M059J (cell line): ENCODE data around the gene BOK. TPM values are rescaled to one million over a fixed set of nuclear protein-coding genes. Genes with fewer than 3 reads are reported as not detected.
A peak's percentile ranks its signal among the peaks of the same experiment; 100 is the strongest.

Experiments used
- DNase-seq: peaks from one replicate; pipeline ENCODE4 v3.0.0-alpha.2; 2012; ENCODE audit warnings: low read depth
- total RNA-seq: library from RNA; depleted of rRNA; stranded (reverse); fragments of >200 nt; shearing (Covaris generic); gene quantifications from 2 replicates; pipeline ENCODE4 v1.2.3, GENCODE V29; 2014

The BOK gene
- total RNA-seq, 1 experiment from 2014 or later, result 11.7 TPM

DNA sequence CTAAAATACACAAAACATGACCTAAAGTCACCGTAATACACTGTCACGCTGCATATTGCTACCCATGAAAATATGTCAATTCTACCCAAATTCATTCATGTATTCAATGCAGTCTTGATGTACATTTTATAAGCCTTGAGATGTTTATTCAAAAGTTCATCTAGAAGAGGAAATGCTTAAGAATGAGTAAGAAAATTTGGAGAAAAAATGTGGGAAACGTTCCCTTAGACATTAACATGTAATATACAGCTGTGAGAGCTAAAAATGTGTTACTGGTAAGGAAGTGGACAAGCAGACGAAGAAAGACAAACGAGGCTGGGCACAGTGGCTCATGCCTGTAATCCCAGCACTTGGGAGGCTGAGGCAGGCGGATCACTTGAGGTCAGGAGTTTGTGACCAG lies 41.1 kb downstream of the BOK start:
- DNase-seq, result no peak

DNA sequence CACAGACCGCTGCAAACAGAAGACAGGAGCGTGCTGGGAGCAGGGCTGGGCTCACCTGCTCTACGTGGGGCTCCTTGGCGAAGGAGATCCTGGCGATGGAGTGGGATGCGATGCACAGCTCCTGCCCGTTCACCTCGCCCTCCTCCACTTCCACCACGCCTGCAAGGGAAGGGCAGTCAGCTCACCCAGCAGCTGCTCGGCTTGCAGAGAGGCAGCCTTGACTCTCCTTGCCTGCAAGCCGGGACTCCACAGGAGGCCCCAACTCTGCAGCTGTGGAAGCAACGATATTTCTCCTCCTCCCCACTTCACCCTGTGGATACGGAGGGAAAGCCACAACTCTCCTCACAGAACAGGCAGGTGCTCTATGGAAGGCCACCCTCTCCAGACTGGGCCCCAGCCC lies 43.3 kb downstream of the BOK start:
- no peak for DNase-seq

DNA sequence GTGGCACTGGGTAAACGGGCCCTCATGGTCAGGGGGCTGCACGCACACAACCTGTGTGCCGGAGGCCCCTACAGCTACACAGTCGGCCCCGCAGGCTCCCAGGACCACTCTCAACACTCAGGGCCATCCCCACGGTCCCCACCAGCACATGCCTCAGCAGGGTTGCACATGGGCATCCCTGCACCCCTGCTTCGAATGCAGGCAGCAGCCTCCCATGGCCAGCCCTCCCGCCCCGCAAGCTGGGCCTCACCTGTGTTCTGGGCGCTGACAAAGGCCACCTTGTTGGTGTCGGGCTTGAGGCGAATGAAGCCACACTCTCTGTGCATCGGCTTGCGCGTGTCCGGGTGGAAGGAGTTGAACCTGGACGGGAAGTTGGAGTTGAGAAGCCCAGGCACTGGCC lies 44.2 kb downstream of the BOK start:
- no peak for DNase-seq

DNA sequence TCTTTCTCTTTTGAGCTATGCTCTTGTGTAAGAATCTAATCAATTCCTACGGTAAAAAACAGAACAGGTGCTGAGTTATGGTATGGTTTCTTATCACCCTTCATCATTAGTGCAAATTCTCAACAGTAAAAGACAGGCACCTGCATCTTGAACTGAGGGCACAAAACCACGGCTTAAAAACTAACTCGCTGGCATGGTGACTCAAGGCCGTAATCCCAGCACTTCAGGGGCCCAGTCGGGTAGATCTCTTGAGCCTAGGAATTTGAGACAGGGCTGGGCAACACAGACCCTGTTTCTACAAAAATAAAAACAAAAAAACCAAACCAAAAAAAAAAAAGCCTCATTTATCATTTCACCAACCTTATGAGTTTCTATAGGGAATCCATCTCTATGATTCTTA lies 45.1 kb downstream of the BOK start:
- DNase-seq, result no peak

DNA sequence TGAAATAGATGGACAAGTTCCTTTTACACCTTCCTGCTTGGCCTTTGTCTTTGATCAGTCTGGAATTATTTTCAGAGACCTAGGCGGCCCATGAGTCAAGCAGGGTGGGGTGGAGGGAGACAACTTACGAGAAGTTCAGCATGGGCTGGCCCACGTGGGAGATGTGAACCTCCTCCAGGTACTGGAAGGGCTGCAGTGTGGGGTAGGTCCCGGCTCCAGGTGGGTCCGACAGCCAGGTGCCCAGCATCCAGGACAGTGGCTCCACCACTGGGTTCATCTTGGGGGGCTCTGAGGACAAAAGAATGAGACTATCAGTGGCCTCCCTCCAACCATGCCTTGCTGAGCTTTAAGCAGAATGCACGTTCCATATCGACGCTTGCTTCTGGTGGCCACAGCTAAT lies 47.6 kb downstream of the BOK start:
- DNase-seq, result no peak

DNA sequence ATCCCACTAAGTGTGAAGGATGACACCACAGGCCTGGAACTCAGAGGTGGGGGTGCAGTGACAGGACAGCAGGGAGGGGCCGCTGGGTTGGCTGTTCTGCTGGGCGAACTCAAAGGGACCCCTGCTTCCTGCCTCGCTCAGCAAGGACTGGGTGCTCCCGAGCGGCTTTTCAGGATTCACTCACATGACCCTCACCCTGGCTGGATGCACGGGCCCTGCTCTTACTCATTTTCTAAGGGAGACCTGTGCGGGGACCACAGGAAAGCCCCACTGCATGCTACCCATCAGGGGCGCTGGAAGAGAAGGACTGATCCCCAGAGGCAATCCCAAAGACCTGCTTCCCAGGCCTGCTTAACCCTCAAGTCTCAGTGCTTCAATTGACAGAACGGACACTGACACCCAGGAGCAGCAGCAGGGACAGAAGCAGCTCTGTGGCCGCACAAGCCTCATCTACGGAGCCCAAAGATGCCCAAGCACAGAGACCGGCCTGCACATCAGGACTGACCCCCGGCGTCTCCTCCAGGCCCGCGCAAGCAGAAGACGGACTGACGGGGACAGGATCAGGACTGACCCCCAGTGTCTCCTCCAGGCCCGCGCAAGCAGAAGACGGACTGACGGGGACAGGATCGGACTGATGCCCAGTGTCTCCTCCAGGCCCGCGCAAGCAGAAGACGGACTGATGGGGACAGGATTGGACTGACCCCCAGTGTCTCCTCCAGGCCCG lies 48.8 kb downstream of the BOK start:
- DNase-seq, result no peak

DNA sequence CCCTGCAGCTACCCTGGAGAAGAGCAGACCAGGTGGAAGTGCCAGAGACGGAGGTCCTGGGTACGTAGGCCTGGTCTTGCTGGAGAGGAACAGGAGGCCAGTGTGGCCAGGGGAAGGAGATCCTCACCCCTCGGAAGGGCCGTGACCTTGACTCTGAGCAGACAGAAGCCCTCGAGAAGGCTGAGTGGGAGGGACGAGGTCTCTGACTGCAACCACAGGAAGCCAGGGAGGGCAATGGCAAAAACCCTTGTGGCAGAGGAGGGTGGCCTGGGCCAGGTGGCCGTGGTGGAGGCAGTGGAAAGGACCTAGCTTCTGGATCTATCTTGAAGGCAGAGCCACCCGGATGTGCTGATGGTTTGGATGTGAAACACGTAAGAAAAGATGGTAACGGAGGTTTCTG lies 50.3 kb downstream of the BOK start:
- DNase-seq, result no peak

DNA sequence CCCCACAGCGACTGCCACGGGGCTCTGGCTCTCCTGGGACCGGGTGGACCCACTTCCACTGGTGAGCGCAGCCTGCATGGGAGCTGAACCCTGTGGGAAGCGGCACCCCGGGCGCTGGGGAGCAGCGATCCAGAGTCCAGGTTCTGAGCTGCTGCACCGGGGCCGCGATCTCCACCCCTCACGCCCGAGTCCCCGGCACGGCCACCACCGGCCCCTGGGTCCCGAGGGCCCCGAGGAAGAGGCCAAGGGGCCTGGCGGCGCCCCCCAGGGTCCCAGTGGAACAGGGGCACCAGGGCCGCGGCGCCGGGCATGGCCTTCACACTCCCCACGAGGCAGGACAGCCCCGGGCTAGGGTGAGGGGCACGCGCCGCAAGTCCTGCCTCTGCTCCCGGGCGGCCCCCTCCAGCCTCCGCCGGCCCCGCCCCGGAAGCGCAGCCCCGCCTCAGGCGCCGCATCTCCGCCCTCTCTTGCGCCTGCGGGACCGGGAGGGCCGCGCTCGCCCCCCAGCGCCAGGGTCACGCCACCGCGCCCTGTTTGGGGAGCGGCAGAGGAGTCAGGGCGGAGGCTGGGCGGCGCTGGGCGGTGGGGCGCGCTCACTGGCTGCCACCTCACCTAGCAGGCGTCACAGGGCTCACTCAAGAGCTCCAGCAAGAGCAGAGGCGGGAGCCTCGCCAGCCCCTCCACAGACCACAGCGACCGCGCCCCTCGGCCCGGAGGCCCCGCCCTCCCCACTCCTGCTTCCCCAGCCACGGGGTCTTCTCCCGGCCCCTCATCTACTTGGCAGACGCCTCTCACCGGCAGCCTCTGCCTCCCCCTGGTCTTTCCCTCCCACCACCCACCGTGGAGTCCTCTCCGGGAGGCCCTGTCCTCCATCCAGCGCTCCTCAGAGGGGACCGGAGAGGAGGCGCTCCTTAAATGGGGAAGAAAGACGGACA lies 51.6 kb downstream of the BOK start:
- DNase-seq, result peak; percentile 68

DNA sequence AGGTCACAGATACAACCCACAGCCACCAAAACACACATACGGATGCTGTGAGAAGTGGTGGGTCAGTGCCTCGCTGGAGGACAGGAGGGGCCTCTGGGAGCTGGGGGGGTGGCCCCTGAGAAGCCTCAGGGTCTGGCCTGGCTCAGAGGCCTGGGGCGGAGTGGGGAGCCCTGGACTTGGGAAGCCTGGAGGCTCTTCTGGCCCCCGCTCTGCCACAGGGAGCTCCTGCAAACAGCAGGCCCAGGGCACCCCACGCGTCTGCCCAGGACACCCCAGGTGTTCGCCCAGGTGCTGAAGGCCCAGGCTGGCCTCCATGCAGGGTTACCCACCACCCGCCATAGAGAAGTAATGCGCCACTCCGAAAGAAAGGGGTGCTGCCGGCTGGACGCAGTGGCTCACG lies 52.5 kb downstream of the BOK start:
- DNase-seq, result no peak

DNA sequence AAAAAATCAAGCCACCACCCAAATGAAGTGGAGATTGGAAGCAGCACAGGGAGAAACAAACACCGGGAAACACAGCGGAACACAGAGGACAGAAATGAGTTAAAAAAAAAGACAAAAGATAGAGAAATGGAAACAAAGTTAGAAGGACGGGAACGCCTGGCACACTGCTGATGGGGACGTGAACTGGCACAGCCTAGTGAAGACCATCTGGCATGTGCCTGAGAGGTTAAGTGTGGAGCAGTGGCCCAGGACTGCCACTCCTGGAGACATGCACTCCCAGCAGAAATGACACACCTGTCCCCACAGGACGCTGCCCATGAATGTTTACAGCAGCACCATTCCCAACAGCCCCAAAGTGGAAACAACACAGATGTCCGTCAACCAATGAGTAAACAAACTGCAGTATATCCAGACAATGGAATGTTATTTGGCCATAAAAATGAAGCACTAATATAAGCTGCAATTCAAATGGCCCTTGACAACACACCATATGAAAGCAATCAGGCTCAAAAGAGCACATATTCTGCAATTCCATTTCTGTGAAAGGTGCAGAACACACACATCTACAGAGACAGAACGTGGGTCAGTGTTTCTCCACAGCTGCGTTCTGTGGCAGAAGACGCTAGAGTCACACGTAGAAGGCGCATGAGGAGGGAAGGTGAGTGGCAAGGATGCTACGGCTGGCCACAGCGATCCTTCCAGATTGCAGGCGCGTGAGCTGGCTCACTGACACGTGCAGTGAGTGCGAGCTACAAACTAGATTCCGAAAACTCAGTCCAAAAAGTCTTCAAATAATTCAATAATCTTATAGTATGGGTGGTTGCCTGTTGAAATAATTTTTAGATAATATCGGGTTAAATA lies 53.8 kb downstream of the BOK start:
- DNase-seq, result no peak

DNA sequence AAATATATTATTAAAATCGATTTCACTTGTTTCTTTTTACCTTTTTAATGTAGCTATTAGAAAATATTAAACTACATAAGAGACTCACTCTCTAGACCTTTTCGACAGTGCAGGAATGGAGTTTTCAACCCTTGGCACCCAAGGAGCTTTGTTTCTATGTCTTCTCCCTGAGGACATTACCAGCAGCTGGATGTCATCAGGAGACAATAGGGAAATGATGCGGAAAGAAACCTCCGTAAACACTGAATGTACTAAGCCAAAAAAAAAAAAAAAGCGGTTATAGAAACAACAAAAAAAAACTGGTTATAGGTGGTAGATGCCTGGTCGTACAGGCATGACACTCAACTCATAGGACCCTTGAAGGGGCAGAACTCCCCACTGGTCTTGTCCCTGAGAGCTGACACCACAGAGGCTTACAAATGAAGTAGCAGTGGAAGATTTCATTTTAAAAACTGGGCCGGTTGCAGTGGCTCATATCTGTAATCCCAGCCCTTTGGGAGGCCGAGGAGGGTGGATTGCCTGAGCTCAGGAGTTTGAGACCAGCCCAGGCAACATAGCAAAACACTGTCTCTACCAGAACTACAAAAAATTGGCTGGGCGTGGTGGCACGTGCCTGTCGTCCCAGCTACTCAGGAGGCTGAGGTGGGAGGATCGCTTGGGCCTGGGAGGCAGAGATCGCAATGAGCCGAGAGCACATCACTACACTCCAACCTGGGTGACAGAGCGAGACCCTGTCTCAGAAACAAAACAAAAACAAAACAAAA lies 54.7 kb downstream of the BOK start:
- no peak for DNase-seq

DNA sequence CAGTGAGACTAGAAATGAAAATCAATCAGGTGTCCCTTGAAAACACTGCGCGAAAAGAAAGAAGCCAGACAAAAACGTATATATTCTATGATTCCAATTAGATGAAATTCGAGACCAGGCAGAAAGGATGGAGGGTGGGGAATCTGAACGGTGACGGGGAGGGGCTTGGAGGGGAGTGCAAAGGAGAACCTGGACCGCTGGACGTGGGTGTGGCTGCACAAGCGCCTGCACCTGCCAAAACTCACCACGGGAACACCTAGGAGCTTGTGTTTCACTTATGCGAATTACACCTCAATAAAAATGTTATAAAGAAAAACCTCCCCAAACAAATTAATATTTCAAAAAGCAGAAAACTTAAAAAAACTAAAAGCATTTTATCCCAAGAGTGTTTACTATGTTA lies 56.5 kb downstream of the BOK start:
- DNase-seq, result no peak

DNA sequence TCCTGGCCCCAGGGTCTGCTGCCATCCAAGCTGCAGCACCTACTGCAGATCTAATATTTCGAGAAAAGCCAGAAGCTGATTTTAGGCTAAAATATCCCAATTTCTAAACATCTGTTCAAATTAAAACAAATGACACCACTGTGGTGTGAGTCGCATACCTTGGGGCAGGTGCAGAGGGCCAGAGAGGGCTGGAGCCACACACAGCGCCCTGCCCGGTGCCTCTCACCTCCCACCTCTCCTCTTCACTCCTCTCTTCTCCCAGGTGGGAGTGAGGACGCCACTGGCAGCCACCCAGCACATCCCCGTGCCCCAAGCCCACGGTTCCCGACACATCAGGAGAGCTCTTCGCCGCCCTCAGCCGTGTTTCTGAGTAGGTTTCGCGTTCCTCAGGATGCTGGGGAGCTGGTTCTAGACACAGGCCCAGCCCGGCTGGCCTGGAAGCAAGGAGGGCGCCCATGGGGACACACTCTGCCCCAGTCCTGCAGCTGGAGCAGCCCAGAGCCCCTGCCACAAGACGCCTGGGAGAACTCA lies 57.0 kb downstream of the BOK start:
- no peak for DNase-seq

DNA sequence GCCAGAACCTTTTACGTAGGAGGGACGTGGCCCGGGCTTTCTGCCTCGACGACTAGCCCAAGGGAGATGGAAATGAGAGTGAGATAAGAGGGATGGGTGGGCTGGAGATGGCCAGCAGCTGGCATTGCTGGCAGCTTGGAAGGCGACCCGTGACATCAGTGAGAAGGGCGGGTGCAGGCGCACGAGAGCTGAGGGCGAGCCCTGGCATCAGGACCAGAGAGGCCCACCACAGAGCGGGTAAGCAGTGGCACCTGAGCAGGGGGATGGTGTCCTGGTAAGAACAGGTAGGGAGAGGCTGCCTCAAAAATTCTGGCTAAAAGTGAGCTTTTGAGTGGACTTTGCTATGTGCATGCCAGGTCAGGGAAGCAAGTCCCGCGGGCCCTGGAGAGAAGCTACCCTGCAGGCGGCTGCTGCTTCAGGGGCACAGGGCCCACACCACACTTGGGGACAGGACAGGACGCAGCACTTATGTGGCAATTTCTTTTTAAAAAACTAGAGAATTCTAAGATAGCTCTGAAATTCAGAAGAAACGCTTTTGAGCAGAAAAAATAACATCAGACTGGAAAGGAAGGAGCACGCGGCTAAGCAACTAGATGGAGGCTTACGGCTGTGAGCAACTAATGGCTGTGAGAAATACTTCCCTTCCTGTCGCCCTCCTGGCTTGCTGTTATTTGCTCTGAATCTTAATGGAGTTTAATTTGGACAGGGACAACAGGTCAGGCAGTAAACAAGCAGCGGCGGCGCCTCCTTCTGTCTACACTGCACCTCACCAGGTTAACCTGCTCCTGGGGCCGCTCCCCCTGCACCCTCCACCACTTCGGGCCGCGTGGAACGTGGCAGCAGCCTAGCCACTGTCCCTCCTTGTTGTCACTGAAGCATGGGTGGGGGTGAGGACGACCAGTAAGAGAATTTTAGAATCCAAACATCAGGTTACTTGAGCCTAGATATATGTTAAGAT lies 57.9 kb downstream of the BOK start:
- no peak for DNase-seq

DNA sequence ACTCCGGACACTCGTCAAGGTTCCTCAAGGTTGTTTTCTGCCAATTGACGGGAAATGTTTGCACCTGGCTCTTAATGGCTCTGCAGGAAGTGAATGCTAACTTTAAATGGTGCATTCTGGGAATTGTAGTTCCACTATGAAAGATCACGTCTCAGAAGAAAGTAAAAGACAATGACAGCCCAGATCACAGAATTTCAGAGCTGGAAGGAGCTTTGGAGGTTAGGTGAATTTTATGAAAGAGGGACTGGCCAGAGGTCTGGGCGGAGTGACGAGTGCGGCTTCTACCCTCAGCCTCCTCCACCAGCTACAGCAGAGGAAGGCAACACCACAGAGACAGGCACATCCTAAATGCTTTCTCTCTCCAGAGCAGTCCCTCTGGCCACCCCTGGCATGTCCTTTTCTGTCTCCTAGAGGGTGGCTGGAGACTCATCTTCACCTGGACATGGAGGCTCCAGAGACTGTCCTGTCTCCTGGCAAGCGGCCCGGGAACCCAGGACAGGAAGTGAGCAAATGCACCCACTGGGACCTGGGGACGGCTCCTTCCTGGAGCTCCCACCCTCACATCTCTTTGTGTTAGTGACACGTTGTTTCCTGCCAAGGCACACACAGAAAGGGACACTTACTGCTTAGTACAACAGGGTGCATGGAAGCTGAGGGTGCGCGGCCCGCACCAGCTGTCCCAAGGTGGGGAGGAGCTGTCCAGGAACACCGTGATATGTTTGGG lies 59.0 kb downstream of the BOK start:
- DNase-seq, result no peak

DNA sequence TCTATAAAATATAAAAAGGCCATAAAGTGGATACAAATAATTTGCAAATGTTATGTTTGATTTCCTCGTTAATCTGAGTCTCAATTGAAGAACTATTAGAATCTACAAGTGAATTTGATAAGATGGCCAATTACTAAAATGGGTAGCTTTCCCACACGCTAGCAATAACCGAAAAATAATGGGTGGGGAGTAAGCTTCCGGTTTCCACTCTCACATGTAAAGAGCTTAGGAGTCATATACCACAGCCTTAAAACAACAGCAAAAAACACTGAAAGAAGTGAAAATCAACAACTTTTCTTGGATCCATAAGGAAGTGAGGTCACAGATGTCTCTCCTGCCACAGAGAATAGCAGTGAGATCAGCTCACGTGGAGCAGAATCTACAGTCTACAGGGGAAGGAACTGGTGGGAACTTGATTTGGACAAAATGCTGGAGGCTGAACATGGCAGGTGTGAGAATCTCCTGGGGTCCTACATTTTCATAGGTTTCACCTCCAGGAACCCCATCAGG lies 59.8 kb downstream of the BOK start:
- no peak for DNase-seq

DNA sequence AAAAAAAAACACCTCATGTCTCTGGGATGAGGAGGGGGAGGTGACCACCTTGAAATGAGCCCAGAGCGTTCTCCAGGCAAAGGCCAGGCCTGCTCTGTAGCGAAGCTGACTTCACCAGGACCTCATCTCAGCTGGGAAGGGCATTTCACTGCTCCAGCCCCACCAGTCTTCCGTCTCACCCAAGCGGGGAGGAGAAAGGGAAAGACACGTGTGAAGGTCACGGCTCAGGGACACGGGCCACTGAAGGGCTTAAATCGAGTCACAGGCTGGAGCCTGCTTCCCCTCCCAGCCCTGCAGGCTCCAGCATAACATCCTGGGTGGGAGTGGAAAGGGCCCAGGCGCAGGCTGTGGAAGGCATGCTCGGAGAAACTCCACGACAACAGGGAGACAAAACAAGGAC lies 60.3 kb downstream of the BOK start:
- DNase-seq, result no peak

DNA sequence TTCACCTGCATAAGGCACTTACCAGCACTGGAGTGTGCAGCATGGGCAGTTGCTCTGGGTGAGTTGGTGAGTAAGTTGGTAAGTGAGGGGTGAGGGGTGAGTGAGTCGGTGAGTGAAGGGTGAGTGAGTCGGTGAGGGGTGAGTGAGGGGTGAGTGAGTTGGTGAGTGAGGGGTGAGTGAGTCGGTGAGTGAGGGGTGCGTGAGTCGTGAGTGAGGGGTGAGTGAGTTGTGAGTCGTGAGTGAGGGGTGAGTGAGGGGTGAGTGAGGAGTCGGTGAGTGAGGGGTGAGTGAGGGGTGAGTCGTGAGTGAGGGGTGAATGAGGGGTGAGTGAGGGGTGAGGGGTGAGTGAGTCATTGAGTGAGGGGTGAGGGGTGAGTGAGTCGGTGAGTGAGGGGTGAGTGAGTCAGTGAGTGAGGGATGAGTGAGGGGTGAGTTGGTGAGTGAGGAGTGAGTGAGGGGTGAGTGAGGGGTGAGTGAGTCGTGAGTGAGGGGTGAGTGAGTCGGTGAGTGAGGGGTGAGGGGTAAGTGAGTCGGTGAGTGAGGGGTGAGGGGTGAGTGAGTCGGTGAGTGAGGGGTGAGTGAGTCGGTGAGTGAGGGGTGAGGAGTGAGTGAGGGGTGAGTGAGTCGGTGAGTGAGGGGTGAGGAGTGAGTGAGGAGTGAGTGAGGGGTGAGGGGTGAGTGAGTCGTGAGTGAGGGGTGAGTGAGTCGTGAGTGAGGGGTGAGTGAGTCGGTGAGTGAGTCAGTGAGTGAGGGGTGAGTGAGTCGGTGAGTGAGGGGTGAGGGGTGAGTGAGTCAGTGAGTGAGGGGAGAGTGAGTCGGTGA lies 61.3 kb downstream of the BOK start:
- DNase-seq, result no peak
